HG02852 (cell line): Measurements from ENCODE around the gene ATXN8OS.
"Not testable (repeated sequence)": the region's sequence is repeated elsewhere in the genome, so short reads cannot be mapped to it uniquely, and the experiment has no call there.

Experiments
- ATAC-seq: cut with Tn5 transposase; IDR thresholded peaks from one replicate; pipeline ENCODE4 v1.9.1; 2021; ENCODE audit warnings: mild to moderate bottlenecking, moderate library complexity; ENCODE audit not compliant: unreplicated experiment

The ATXN8OS gene

DNA sequence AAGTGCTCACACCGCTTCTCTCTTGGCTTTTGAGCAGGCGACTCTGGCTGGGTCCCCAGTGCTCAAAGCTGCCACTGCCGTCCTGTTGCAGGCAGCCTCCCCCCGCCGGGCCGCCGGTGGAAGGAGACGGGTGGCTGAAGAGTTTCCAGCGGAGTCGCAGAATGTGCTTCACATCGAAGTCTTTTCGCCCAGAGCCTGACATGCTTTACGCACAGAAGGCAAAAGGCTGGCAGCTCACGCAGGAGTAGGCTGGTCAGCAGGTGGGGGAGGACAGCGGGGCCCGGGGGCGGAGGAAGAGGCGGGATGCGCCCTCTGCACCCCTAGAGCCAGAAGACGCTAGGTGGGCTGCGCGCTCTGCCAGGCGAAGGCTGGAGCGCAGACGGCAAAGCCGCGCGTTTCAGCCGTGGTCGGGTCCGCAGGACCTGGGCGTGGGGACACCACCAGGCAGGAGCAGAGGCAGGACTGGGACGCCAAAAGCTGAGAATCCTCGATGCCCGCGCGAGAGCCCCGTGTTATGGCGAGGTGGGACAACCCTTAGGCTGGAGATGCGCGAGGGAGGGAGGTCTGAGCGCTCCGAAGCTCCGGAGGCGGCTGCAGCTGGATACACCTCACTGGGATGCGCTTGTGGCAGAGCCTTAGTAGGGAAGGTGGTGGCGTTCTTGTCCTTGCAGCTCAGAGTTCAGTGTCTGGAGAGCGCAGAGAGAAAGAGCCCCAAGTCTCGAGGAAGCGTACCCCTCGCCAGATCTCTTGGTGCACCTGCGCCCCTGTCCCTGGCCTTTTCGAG, at the start of gene ATXN8OS:
TSS of gene ATXN8OS (plus strand) at position 329 of the 784 bp plus-strand sequence.
- no peak for ATAC-seq

DNA sequence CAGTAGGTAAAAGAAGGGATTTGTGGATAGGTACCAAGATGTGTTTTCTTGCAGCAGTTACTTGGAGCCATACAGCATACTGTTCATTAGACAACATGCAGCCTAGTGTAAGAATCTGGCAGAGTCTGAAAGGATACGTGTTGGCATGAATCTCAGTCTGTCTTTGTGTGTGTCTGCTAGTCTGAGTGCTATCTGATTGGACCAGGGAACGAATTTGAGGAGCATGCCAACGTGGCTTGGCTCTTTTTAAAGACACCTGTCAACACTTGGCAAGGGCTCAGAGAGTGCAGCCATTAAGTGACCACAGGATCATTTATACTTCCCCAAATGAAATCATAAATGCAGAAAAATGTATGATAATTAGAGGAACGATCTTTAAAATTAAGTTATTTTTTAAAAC, 27.6 kb upstream of the ATXN8OS start:
- ATAC-seq = no peak

DNA sequence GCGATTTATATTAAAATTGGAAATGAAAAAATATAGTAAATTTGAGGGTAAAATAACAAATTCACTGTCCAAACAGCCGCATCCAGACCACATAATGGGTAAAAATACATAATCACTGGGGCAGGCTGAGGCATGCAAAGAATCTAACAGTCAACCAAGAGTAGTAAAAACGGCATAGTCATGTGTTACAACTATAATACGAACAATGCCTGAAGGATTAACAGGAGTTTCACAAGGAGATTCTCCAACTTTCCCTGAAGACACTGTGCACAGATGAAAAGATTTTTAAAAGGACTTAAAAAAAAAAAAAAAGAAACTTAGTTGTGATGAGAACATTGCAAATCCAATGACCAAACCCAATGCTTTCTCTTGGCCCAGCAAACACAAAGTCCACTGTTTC, 20.4 kb upstream of the ATXN8OS start:
- no peak for ATAC-seq

DNA sequence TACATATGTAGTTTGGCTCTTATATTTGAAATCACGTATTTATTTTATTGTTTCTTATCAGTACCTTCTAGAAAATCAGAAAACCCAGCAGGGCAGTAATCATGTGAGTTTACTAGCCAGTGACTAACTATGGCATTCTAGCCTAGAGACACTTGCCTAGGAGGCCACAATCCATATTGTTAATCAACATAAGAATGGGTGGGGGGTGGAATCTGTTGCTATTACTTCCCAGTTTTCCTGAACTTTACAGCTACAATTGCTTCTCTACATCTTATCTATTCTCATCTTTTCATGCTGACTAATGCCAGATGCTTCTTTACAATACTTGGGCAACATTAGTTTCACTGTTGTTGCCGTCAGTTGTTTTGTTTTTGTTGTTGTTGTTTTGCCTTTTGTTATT, 18.7 kb upstream of the ATXN8OS start:
- ATAC-seq = no peak

DNA sequence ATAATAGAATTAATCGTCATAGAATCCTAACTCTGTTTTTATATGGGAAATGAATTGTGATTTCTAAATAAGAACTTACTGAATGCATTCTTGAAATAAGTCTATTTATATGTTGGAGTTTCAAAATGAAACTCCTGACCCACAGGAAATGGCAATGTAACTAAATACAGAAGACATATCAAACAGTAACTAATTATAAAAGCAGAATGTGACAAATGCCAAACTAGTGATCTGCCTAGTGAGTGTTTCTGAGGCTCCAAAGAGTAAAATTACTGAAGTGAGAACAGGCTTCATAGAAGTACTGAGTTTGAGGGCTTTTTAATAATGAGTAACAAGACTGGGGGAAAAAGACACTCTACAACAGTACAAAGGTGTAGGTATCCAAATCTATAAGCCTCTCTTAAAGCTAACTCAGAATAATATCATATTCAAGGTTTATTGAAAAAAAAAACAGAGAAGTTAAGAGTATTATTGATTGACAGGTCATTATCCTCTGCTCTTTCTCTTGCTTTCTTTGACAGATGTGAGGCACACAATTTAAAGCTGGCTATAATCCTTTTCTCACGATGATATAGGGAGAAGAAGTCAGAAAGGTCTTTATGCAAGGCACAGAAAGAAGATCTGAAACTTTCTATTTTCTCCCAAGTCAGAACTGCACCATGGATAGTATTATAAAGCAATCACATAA, 17.4 kb upstream of the ATXN8OS start:
- no peak for ATAC-seq

DNA sequence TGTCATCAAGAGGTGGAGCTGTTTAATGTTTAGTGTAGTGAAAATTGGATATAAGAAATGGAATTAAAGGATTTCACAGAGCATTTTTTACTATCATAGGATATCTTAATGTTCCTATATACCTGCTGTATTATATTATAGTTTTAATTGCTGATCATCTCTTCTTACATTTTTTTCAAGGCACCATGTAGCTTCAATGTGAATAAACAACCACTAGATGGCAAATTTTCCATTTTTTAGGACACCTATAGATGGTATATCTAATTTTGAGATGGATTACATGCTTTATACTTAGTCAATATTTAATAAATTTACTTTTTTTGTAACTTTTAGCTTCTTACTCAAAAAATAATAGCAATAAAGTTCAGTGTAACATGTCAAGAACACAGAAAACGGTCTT, 9.0 kb upstream of the ATXN8OS start:
- no peak for ATAC-seq

DNA sequence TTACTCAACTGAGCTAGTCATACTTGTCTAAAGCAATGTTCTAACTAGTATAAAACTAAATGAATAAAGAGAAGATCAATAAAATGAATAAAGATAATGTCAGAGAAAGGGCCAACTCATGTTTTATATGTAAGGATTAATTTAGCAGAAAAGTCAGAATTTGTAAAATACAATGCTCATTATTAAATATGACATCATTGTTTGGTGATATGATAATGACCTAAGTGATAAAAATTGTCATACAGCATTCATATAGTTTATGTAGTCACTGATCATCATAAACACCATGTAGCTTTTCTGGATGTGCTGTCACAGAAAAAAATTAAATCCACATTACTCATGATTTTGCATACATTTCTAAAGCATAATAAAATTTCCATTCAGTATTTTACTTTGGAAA, 3.1 kb upstream of the ATXN8OS start:
- no peak for ATAC-seq

DNA sequence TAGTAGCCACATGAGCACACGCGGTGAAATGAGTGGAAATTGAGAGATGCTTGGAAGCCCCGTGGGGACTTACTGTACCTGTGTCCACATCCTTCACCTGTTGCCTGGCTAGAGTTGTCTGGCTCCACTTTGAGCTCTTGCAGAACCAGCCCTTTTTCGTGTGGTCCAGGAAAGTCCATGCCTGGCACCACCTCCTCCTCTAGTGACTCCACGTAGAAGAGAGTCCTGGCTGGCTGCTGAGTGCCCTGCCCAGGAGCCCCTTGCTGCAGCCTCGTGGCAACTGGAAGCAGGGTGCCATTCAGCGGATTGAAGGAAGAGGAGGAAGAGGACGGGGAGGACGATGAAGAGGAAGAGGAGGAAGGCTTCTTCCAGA, 515 bp upstream of the ATXN8OS start:
- ATAC-seq = no peak

DNA sequence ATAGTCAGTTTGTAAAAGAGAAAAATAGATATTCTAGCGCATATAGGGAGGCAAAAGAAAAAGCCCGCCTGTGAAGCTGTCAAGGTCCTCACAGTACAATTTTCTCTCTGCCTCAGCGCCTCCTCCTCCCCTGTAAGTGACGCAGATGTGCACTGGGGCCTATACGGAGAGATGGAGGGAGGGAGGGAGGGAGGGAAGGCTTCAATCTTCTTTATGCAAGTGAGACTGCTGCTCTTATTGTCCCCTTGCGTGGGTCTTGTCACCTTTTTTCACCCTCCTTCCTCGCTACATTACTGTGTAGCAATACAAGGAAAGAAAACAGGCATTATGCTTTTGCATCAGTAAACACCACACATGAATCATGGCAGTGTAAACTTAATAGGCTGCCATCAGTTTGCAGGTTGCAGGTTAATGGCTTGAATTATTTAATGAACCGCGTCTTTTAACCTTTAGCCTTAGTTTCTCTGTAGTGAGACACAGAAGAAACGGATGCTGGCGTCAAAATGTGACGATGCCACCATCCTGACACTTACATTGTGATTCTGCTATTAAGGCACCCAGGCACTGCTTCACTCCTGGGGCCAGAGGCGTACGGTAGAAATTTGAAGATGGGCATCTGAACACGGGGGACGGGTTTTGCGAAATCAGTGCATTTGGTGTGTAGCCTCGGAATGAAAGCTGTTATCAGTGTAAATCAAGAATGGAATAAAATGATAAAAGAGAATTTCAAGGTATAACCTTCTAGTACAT, 905 bp downstream of the ATXN8OS start, which contains the start of gene KLHL1:
TSS of gene KLHL1 (minus strand) at position 97 of the 750 bp plus-strand sequence. CDS start 753 bp downstream, outside the sequence.
- no peak for ATAC-seq

DNA sequence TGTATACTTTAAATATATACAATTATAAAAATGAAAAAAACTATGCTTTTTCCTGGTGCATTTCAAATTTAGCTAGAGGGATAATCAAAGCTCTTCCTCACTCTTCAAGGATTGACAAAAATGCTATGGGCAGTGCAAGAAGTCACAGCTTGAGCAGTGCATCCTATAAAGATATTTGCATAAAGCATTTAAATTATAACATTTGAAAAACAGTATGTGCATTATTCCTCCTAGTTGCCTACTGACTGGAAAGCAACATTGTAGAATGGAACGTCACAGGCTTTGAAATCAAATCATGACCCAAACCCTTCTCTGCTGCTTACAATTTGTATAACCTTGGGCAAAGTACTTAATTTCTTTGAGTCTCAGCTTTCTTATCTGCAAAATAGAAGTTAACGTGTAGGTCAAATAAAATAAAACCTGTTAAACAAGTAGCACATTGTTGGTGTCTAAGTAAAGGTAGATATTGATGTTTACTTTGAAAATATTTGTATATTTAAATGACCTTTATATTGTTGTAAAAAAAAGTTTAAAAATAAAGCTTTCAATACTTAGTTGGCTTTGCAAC, 9.8 kb downstream of the ATXN8OS start:
- ATAC-seq = no peak

DNA sequence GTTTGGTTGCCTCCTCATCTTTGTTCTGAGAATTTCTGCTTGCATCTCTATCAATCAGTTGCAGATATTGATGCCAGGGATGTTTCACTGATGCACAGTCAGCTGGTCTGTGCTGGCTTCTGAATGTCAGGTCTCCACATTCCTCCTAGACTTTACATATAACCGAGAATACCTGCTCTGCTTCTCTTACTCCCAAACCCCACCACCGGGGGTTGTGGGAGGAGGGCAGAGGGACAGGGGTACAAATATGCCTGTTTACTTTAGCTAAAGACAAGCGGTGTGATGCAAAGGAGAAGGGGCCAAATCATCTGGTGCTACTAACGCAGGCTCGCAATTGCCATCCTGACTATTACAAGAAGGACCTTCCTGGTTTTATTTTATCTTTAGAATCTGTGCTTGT, 18.1 kb downstream of the ATXN8OS start:
- ATAC-seq = no peak

DNA sequence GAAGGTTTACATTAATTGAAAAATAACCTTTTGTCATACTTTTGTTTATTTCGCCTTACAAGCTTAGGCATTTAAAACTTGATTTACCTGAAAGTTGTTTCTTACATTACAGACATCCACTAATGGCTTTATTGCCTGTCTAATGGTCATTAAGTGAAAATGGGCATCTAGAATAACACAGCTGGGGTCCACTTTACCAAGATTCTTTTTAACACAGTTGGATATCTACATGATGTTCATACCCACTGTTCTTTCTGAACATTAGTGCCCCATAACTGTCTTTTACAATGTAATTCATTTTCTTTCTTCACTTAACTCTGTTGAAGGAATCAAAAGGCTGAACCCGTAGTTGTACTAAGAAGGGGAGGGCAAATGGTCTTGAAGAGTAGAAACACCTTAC, 20.5 kb downstream of the ATXN8OS start:
- ATAC-seq = no peak

DNA sequence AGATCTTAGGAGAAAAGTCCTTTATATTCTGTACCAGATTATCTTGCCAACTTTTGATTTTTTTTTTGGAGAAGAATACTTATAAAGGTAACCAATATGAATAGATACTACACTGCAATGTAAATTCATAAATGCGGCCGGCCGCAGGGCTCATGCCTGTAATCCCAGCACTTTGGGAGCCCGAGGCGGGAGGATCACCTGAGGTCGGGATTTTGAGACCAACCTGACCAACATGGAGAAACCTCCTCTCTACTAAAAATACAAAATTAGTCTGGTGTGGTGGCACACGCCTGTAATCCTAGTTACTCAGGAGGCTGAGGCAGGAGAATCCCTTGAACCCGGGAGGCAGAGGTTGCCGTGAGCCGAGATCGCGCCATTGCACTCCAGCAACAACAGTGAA, 35.0 kb downstream of the ATXN8OS start:
- ATAC-seq = not testable (repeated sequence)

DNA sequence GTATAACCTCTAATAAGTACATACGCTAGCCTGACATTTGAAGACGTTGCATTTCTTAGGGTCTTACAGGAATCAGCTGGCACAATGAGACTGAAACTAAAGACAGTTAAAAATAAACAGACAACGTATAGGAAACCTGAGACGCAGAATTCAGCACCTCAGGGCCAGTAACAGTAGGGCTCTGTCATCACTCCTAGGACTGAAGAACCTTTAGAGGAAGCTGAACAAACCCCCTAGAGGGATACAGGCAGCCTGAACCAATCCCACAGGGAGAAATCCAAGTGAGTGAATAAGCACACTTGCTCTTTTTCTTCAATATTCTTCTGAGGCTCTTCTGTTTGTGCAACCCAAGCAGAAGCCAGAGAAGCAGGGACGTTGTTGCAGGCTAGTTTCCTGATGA, 54.5 kb downstream of the ATXN8OS start:
- ATAC-seq = no peak

DNA sequence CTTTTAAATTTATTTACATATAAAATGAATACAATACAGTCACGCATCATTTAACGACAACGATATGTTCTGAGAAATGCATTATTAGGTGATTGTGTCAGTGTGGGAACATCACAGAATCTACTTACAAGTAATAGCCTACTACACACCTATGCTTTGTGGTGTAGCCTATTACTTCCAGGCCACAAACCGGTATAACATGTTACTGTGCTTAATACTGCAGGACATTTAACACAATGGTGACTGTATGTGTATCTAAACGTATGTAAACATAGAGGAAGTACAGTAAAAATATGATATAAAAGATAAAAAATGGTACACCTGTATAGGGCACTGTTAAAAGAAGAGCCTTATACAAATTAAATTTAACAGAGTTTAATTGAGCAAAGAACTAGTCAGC, 63.1 kb downstream of the ATXN8OS start:
- no peak for ATAC-seq

DNA sequence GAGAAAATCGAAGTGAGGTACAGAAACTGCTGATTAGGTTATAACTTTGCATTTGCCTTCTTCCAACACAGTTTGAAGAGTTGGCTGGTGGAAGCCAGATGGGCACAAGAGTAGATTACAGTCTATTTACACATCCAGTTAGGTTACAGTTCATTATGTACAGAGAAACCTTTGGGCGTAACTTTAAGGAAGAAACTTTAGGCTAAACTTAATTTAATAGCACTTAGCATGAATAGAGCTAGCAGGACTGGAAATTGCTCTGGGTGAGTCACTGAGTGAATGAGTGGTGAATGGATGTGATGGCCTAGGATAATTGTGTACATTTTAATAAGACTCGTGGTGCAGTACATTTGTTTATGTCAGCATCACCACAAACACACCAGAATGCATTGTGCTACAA, 63.5 kb downstream of the ATXN8OS start:
- ATAC-seq = no peak

DNA sequence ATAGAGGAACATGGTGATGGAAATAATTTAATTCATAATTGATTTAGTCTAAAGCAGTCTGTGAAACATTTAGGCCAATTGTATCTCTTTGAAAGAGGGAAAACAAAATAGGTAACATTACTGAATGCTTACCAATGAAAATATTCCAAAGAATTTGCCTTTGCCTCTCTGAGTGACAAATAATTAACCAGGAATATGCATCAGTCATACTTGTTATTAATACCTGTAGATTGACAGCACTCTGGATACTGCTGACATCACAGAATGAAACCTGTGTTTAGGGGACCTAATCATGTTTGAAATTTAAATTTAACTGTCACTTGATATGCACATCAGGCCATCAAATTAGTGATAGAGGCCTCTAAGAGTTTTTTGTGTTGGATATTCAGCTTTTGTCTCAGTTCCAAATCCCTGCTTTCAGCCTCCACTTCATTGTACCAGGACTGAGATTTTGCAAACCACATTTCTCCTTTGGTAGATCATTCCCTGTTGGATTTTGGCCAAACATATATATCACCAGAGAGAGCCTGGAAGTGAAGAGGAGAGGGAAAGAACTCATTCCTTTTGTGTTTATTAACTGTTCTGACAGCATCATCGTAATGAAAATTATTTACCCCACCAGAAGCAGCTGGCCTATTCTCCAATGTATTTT, 65.4 kb downstream of the ATXN8OS start:
- no peak for ATAC-seq

DNA sequence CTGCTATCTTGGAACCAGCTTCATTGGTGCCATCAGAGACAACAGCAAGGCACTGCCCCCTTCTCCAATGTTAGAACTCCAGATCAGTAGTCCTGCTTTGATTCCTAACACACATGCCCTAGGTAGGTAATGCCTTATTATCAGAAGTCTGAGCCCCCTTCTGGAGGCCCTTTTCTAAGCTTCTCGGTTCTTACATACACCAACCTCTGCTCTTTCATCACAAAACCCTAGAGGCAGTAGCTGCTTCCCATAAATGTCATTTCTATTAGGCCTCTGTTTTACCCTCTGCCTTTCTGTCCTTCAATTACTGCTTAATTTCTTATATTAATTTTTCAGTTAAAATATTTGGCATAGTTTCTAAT, 66.0 kb downstream of the ATXN8OS start:
- ATAC-seq = no peak

DNA sequence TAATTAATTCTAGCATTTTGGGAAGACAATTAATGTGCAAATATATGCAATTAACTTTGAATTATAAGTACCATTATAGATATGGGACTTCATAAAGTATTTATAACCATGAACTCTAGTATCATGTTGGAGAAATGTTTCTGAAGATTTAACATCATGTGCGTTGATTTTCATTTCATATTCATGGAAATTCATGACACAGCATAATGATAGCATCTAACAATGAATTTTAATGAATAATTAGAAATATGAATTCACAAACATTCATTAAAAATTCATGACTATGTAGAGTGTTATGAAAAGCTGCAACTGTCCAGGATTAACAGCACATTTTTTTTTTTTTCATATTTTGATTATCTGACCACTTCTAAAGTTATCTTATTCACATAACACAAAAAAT, 70.7 kb downstream of the ATXN8OS start:
- ATAC-seq = no peak
